SK-N-SH treated with all-trans-retinoic acid at 6 μM for 48 hours (cell line): ENCODE results near the gene CHODL.

Source experiments
- ARNTL ChIP-seq: fragments of 450-650 bp; formaldehyde crosslinking; IDR thresholded peaks from 2 replicates; pipeline ENCODE4 v1.5.0; 2020; ENCODE audit warnings: low read depth, mild to moderate bottlenecking, moderate library complexity, borderline replicate concordance
- BACH2 ChIP-seq: fragments of 250-450 bp; sonication (Bioruptor Pico); IDR thresholded peaks from 2 replicates; pipeline ENCODE4 v1.9.0; 2021; ENCODE audit warnings: mild to moderate bottlenecking, borderline replicate concordance
- CREB5 ChIP-seq: fragments of 250-450 bp; sonication (Bioruptor Pico); IDR thresholded peaks from 2 replicates; pipeline ENCODE4 v1.5.1; 2020; ENCODE audit warnings: low read depth, mild to moderate bottlenecking, moderate library complexity
- POU6F1 ChIP-seq: fragments of 250-450 bp; sonication (Bioruptor Pico); IDR thresholded peaks from 2 replicates; pipeline ENCODE4 v1.8.0; 2021; ENCODE audit warnings: low read depth, mild to moderate bottlenecking, moderate library complexity, borderline replicate concordance
- RARB ChIP-seq: fragments of 250-450 bp; sonication (Bioruptor Pico); IDR thresholded peaks from 2 replicates; pipeline ENCODE4 v1.8.0; 2021; ENCODE audit warnings: mild to moderate bottlenecking, moderate library complexity
- ZFP3 ChIP-seq: fragments of 250-450 bp; sonication (Bioruptor Pico); IDR thresholded peaks from 2 replicates; pipeline ENCODE4 v1.5.0; 2020; ENCODE audit warnings: mild to moderate bottlenecking, moderate library complexity
- ZFP30 ChIP-seq: fragments of 450-650 bp; formaldehyde crosslinking; IDR thresholded peaks from 2 replicates; pipeline ENCODE4 v1.5.0; 2022; ENCODE audit warnings: mild to moderate bottlenecking, moderate library complexity
- ZNF565 ChIP-seq: fragments of 450-650 bp; formaldehyde crosslinking; conservative IDR thresholded peaks from 2 replicates; pipeline ENCODE4 v1.5.0; 2020; ENCODE audit warnings: low read depth, mild to moderate bottlenecking, moderate library complexity
- ZNF70 ChIP-seq: fragments of 450-650 bp; formaldehyde crosslinking; IDR thresholded peaks from 2 replicates; pipeline ENCODE4 v1.5.0; 2020; ENCODE audit warnings: mild to moderate bottlenecking, moderate library complexity
- TF ChIP-seq, protein P1 (sequence below): fragments of 250-450 bp; sonication (Bioruptor Pico); IDR thresholded peaks from 2 replicates; pipeline ENCODE4 v1.8.0; 2020; ENCODE audit warnings: mild to moderate bottlenecking, moderate library complexity, borderline replicate concordance

GRCh38 chr21:18285379-18285778 lies 40.7 kb downstream of the CHODL start:
- TF ChIP-seq ARNTL (CRISPR knock-in tag) = no peak
- no peak for TF ChIP-seq ZFP3 (CRISPR knock-in tag)
- TF ChIP-seq RARB (CRISPR knock-in tag) = no peak
- TF ChIP-seq CREB5 (CRISPR knock-in tag) = no peak
- no peak for TF ChIP-seq ZNF70 (CRISPR knock-in tag)
- no peak for TF ChIP-seq BACH2 (CRISPR knock-in tag)
- TF ChIP-seq, protein P1, sequence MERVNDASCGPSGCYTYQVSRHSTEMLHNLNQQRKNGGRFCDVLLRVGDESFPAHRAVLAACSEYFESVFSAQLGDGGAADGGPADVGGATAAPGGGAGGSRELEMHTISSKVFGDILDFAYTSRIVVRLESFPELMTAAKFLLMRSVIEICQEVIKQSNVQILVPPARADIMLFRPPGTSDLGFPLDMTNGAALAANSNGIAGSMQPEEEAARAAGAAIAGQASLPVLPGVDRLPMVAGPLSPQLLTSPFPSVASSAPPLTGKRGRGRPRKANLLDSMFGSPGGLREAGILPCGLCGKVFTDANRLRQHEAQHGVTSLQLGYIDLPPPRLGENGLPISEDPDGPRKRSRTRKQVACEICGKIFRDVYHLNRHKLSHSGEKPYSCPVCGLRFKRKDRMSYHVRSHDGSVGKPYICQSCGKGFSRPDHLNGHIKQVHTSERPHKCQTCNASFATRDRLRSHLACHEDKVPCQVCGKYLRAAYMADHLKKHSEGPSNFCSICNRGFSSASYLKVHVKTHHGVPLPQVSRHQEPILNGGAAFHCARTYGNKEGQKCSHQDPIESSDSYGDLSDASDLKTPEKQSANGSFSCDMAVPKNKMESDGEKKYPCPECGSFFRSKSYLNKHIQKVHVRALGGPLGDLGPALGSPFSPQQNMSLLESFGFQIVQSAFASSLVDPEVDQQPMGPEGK (CRISPR knock-in tag) = no peak
- no peak for TF ChIP-seq POU6F1 (CRISPR knock-in tag)
- no peak for TF ChIP-seq ZNF565 (CRISPR knock-in tag)
- no peak for TF ChIP-seq ZFP30 (CRISPR knock-in tag)
